ENCODE data around the gene RNF217.

The RNF217 gene

GRCh38 chr6:124990988-124991387 lies 28.8 kb downstream of the RNF217 start:
- DNase-seq: no peak

- no peak for DNase-seq
Observed at GRCh38 chr6:124991764-124992295, 29.6 kb downstream of the RNF217 start.

- DNase-seq: no peak
Observed at GRCh38 chr6:124993327-124993726, 31.1 kb downstream of the RNF217 start.

GRCh38 chr6:124994648-124995047 lies 32.4 kb downstream of the RNF217 start:
- no peak for DNase-seq

GRCh38 chr6:124995131-124995530 lies 32.9 kb downstream of the RNF217 start:
- no peak for DNase-seq

- DNase-seq: no peak
Observed at GRCh38 chr6:124995645-124996325, 33.5 kb downstream of the RNF217 start.

- no peak for DNase-seq
Observed at GRCh38 chr6:124996411-124996810, 34.2 kb downstream of the RNF217 start.

- DNase-seq: no peak
Observed at GRCh38 chr6:124997196-124997875, 35.1 kb downstream of the RNF217 start.

- DNase-seq: no peak
Observed at GRCh38 chr6:124999105-124999764, 37.0 kb downstream of the RNF217 start.

- DNase-seq: no peak
Observed at GRCh38 chr6:125001684-125002405, 39.6 kb downstream of the RNF217 start.

- DNase-seq: no peak
Observed at GRCh38 chr6:125002406-125002741, 40.1 kb downstream of the RNF217 start.

- DNase-seq: no peak
Observed at GRCh38 chr6:125003070-125003469, 40.8 kb downstream of the RNF217 start.

GRCh38 chr6:125004198-125004597 lies 42.0 kb downstream of the RNF217 start:
- no peak for DNase-seq

- no peak for DNase-seq
Observed at GRCh38 chr6:125004797-125005595, 42.8 kb downstream of the RNF217 start.

GRCh38 chr6:125008261-125008703 lies 46.0 kb downstream of the RNF217 start:
- no peak for DNase-seq

- no peak for DNase-seq
Observed at GRCh38 chr6:125008957-125009356, 46.7 kb downstream of the RNF217 start.

- no peak for DNase-seq
Observed at GRCh38 chr6:125009578-125009977, 47.3 kb downstream of the RNF217 start.

GRCh38 chr6:125013938-125014660 lies 51.9 kb downstream of the RNF217 start:
- peak; percentile 7 for DNase-seq

GRCh38 chr6:125014661-125014957 lies 52.4 kb downstream of the RNF217 start:
- no peak for DNase-seq

GRCh38 chr6:125015152-125015551 lies 52.9 kb downstream of the RNF217 start:
- DNase-seq: no peak

GRCh38 chr6:125018136-125018535 lies 55.9 kb downstream of the RNF217 start:
- DNase-seq: no peak

GRCh38 chr6:125019281-125019680 lies 57.0 kb downstream of the RNF217 start:
- DNase-seq: no peak

Measured in activated CD4-positive, alpha-beta T cell treated with anti-CD3 and anti-CD28 coated beads, Interleukin-2, Interleukin-6, amounts not matched to agents 100 ng/mL and 50 ng/mL, durations not matched to agents 16 hours and 8 hours (primary cell).